ENCODE measurements around the gene RNF215. TPM values are rescaled to one million over a fixed set of nuclear protein-coding genes. Genes with fewer than 3 reads are reported as not detected.
A peak's percentile ranks its signal among the peaks of the same experiment; 100 is the strongest.

Gene RNF215
- polyA plus RNA-seq (2013, experiment 1 of 4) = 25.0 TPM
- polyA plus RNA-seq (2013, experiment 2 of 4) = 26.4 TPM
- polyA plus RNA-seq (2013, experiment 3 of 4) = 22.4 TPM
- 28.3 TPM for polyA plus RNA-seq (2013, experiment 4 of 4)

DNA sequence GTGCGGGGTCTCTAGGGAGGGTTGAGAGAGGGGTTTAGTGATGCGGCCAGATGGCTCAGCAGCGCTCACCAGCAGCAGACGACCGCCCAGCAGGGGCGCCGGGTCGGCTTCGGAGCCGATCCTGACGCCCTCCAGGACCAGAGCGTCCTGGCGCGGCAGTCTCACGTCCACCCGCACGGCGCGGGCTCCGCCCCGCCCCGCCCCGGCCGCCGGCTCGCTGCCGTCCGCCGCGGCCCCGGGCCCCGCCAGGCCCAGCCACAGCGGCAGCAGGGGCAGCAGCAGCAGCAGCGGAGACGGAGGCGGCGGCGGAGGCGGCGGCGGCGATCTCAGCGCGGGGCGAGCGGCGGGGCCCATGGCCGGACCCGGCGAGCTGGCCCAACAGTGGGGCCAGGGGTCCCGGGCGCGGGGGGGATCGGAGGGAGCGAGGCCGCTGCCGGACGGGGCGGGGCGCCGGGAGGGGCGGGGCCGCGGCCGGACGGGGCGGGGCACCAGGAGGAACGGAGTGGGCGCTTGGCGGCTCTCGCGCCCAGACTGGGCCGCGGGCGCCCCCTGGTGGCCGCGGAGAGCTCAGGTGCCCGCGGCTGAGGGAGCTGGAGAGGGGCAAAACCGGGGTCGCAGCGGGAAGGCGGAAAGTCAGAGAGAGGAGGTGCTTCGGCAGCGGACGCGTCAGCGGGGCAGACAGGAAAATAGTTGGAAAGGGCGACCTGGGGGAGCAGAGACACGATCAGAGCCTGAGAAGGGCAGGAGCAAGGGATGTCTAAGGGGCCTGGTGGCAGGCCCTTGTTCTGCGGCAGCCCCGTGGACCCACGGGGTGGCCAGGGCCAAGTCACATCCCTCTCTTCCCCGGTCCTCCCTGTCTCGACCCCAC, at the start of gene RNF215:
TSS of gene RNF215 (minus strand) at position 452 of the 868 bp plus-strand sequence. CDS start at position 354, 98 bp downstream.
- H3K4me3 ChIP-seq (ENCODE audit: insufficient read depth, low read depth, low read length) = peak within 1 kb of the TSS; percentile 50
- no peaks in the 10 kb centered on the region for H3K27me3 ChIP-seq (ENCODE audit: control insufficient read depth, insufficient read depth, low read length, poor library complexity, severe bottlenecking)
- H3K27ac ChIP-seq (ENCODE audit: insufficient read depth, low read depth, low read length, poor library complexity, severe bottlenecking) = no peak within 1 kb of the TSS
- no peaks in the 10 kb centered on the region for H3K9me3 ChIP-seq (ENCODE audit: control insufficient read depth, low read length)
- H3K4me1 ChIP-seq (ENCODE audit: control insufficient read depth, insufficient read depth, low read length) = peaks cover 7% of the 10 kb centered on the region
- WGBS, 2 experiments = 3% methylated on average over 95 of the region's 95 CpGs
- H3K36me3 ChIP-seq (ENCODE audit: control insufficient read depth, insufficient read depth, low read length) = no peaks in the 10 kb centered on the region

DNA sequence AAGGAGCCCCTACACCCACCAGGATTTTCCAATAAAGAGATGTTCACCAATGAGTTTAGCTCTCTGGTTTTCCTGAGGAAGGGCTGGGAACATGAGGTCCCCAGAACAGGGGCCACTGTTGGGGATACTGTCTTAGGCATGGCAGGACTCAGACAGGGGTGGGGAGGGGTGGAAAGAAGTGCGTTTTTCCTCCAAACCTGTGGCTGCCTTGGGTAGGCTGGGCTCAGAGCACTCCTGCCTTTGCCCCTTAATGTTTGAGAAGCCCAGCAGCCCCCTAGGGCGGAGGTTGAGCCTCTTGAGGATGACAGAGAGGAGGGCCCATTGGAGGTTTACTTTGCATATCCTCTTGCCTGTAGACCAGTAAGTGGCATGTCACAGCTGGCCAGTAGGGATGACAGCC, 49.0 kb upstream of the RNF215 start:
- Histone ChIP-seq H3K27me3 (ENCODE audit: control insufficient read depth, insufficient read depth, low read length, poor library complexity, severe bottlenecking) (no peaks in the 10 kb centered on the region), H3K27ac (ENCODE audit: insufficient read depth, low read depth, low read length, poor library complexity, severe bottlenecking) (no peak overlapping the region), H3K9me3 (ENCODE audit: control insufficient read depth, low read length) (no peaks in the 10 kb centered on the region), H3K4me3 (ENCODE audit: insufficient read depth, low read depth, low read length) (no peak overlapping the region), H3K36me3 (ENCODE audit: control insufficient read depth, insufficient read depth, low read length) (no peaks in the 10 kb centered on the region), H3K4me1 (ENCODE audit: control insufficient read depth, insufficient read depth, low read length) (no peaks in the 10 kb centered on the region)
- 87 to 88% methylated on average over 2 of the region's 2 CpGs for WGBS, 2 experiments

DNA sequence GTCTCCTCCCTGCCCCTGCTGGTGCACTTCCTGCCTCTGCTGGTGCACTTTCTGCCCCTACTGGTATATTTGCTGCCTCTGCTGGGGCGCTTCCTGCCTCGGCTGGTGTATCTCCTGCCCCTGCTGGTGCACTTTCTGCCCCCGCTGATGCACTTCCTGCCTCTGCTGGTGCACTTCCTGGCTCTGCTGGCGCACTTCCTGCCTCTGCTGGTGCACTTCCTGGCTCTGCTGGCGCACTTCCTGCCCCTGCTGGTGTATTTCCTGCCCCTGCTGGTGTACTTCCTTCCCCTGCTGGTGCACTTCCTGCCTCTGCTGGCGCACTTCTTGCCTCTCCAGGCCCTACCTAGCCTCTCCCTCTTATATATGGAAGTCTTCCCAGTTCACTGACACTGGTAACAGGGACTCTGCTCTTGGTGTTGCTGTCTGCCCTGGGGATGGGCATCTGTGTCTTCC, 48.5 kb upstream of the RNF215 start:
- Histone ChIP-seq H3K9me3 (ENCODE audit: control insufficient read depth, low read length) (no peaks in the 10 kb centered on the region), H3K4me3 (ENCODE audit: insufficient read depth, low read depth, low read length) (no peak overlapping the region), H3K27me3 (ENCODE audit: control insufficient read depth, insufficient read depth, low read length, poor library complexity, severe bottlenecking) (no peaks in the 10 kb centered on the region), H3K27ac (ENCODE audit: insufficient read depth, low read depth, low read length, poor library complexity, severe bottlenecking) (no peak overlapping the region), H3K4me1 (ENCODE audit: control insufficient read depth, insufficient read depth, low read length) (no peaks in the 10 kb centered on the region), H3K36me3 (ENCODE audit: control insufficient read depth, insufficient read depth, low read length) (no peaks in the 10 kb centered on the region)
- 84 to 87% methylated on average over 6 of the region's 6 CpGs for WGBS, 2 experiments

DNA sequence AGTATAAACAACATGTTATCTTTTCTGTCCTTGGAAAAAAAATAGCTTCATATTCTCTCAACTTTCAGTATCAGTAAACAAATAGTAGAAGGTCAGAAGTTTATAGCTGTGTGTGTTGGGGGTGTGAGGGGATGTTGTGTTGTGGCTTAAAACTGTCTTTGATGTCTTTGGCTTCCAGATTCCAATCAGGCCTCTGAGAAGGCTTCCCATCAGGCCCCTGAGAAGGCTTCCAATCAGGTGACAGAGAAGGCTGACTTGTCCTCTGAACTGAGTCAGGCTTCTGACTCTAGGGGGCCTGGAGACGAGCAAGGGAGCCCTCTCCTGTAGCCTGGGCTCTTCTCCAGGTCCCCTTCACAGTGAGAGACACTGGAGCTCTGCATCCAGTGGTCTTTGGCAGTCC, 47.6 kb upstream of the RNF215 start:
- Histone ChIP-seq H3K36me3 (ENCODE audit: control insufficient read depth, insufficient read depth, low read length) (no peaks in the 10 kb centered on the region), H3K27ac (ENCODE audit: insufficient read depth, low read depth, low read length, poor library complexity, severe bottlenecking) (no peak overlapping the region), H3K27me3 (ENCODE audit: control insufficient read depth, insufficient read depth, low read length, poor library complexity, severe bottlenecking) (no peaks in the 10 kb centered on the region), H3K4me1 (ENCODE audit: control insufficient read depth, insufficient read depth, low read length) (no peaks in the 10 kb centered on the region), H3K4me3 (ENCODE audit: insufficient read depth, low read depth, low read length) (no peak overlapping the region), H3K9me3 (ENCODE audit: control insufficient read depth, low read length) (no peaks in the 10 kb centered on the region)
- 70 to 74% methylated on average over 1 of the region's 1 CpG for WGBS, 2 experiments

DNA sequence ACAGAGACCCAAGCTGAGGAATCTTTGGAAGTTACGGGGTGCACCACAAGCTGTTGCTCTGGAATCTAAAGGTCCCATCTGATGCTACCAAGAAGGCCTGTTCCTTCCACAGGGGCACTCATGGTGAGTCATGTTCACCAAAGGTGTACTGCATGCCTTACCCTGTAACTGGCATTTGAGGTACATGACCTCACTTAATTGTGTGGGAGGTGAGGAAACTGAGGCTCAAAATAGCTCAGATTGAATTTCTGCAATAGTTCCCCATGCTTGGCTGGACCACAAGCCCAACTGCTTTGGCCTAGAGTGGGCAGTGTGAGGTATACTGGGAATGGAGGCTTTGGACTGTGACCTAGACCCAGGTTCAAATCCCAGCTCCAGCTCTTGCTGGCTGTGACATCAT, 46.6 kb upstream of the RNF215 start:
- H3K36me3 ChIP-seq (ENCODE audit: control insufficient read depth, insufficient read depth, low read length) = peaks cover under 1% of the 10 kb centered on the region
- H3K4me3 ChIP-seq (ENCODE audit: insufficient read depth, low read depth, low read length) = no peak overlapping the region

DNA sequence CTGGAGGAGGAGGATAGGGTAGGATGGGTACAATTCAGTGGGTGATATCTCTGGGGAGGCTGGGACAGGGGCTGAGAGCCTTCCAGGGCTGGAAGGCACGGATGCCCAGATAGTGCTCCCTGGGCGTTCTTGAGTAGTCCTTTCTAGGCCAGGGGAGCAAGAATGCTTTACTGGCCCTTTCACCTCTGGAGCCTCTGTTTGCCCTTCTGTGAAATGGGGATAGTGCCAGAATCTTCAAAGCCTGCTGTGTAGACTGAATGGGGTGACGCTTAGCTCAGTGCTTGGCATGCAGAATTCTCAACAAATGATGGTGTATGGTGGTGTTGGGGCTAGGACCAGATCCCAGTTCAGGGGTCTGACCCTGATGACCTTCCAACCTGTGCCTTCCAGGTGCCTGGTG, 46.0 kb upstream of the RNF215 start:
- peaks cover 4% of the 10 kb centered on the region for H3K36me3 ChIP-seq (ENCODE audit: control insufficient read depth, insufficient read depth, low read length)
- no peaks in the 10 kb centered on the region for H3K27me3 ChIP-seq (ENCODE audit: control insufficient read depth, insufficient read depth, low read length, poor library complexity, severe bottlenecking)
- no peak overlapping the region for H3K27ac ChIP-seq (ENCODE audit: insufficient read depth, low read depth, low read length, poor library complexity, severe bottlenecking)
- H3K9me3 ChIP-seq (ENCODE audit: control insufficient read depth, low read length) = no peaks in the 10 kb centered on the region
- no peaks in the 10 kb centered on the region for H3K4me1 ChIP-seq (ENCODE audit: control insufficient read depth, insufficient read depth, low read length)
- H3K4me3 ChIP-seq (ENCODE audit: insufficient read depth, low read depth, low read length) = no peak overlapping the region
- WGBS, 2 experiments = 85 to 91% methylated on average over 3 of the region's 3 CpGs

More for the DNA sequence above, 46.6 kb upstream of the RNF215 start:
- H3K4me1 ChIP-seq (ENCODE audit: control insufficient read depth, insufficient read depth, low read length) = no peaks in the 10 kb centered on the region
- H3K9me3 ChIP-seq (ENCODE audit: control insufficient read depth, low read length) = no peaks in the 10 kb centered on the region
- H3K27ac ChIP-seq (ENCODE audit: insufficient read depth, low read depth, low read length, poor library complexity, severe bottlenecking) = no peak overlapping the region
- 96 to 97% methylated on average over 1 of the region's 1 CpG for WGBS, 2 experiments
- H3K27me3 ChIP-seq (ENCODE audit: control insufficient read depth, insufficient read depth, low read length, poor library complexity, severe bottlenecking) = no peaks in the 10 kb centered on the region

DNA sequence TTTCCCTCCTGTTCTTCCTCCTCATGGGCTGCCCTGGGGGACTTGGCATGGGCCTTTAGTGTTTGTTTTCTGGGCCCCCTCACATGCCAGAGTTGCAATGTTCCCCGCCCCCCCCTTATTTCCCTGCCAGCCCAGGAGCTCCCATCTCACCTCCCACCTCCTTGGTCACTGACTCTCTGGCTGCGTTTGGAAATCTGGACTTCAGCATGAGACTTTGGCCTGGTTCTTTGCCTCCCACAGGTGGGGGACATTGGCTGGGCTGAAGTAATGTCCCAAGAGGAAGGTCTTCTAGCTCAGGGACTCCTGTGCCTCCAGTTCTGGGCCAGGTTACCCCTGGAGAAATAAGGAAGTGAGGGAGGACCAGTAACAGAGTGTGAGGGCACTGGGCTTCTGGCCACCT, 45.3 kb upstream of the RNF215 start:
- Histone ChIP-seq H3K36me3 (ENCODE audit: control insufficient read depth, insufficient read depth, low read length) (peaks cover 7% of the 10 kb centered on the region), H3K4me3 (ENCODE audit: insufficient read depth, low read depth, low read length) (no peak overlapping the region), H3K4me1 (ENCODE audit: control insufficient read depth, insufficient read depth, low read length) (no peaks in the 10 kb centered on the region), H3K27me3 (ENCODE audit: control insufficient read depth, insufficient read depth, low read length, poor library complexity, severe bottlenecking) (no peaks in the 10 kb centered on the region), H3K27ac (ENCODE audit: insufficient read depth, low read depth, low read length, poor library complexity, severe bottlenecking) (no peak overlapping the region), H3K9me3 (ENCODE audit: control insufficient read depth, low read length) (no peaks in the 10 kb centered on the region)
- 73 to 77% methylated on average over 2 of the region's 2 CpGs for WGBS, 2 experiments

DNA sequence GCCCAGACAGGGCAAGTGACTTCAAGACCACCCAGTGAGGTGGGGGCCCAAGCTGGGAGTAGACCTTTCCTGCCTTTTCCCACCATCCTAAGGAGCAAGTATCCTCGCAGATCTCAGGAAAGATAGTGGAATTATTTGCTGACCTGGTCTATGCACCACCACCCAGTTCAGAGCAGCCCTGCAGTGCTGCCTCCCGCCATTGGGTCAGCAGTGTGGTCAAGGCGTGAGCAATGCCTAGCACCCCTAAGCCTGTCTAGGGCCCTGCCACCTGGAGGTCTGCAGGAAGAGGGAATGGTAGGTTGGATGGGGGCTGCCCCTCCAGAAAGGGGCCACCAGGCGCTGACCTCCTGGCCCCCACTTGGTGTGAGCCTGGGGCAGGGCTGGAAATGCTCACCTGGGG, 44.9 kb upstream of the RNF215 start:
- H3K4me3 ChIP-seq (ENCODE audit: insufficient read depth, low read depth, low read length) = no peak overlapping the region
- WGBS, 2 experiments = 89 to 90% methylated on average over 4 of the region's 4 CpGs
- H3K9me3 ChIP-seq (ENCODE audit: control insufficient read depth, low read length) = no peaks in the 10 kb centered on the region
- H3K4me1 ChIP-seq (ENCODE audit: control insufficient read depth, insufficient read depth, low read length) = no peaks in the 10 kb centered on the region
- no peak overlapping the region for H3K27ac ChIP-seq (ENCODE audit: insufficient read depth, low read depth, low read length, poor library complexity, severe bottlenecking)
- H3K36me3 ChIP-seq (ENCODE audit: control insufficient read depth, insufficient read depth, low read length) = peaks cover 7% of the 10 kb centered on the region
- H3K27me3 ChIP-seq (ENCODE audit: control insufficient read depth, insufficient read depth, low read length, poor library complexity, severe bottlenecking) = no peaks in the 10 kb centered on the region

DNA sequence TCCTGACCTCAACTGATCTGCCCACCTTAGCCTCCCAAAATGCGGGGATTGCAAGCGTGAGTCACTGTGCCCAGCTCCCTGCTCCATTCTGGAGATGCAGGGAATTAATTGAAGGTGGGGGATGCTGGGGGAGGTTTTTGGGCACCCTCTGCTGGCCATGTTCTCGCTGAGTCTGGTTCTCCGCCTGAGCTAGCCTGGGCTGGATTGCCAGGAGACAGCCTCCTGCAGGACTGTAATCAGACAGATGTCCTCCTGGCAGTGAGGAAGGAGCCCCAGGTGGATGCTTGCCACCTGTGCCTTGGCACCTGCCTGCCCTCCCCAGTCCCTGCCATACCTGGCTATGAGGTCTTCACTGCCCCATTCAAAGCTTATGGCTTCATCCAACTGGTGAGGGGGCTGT, 43.7 kb upstream of the RNF215 start:
- Histone ChIP-seq H3K27me3 (ENCODE audit: control insufficient read depth, insufficient read depth, low read length, poor library complexity, severe bottlenecking) (no peaks in the 10 kb centered on the region), H3K4me3 (ENCODE audit: insufficient read depth, low read depth, low read length) (no peak overlapping the region), H3K4me1 (ENCODE audit: control insufficient read depth, insufficient read depth, low read length) (peaks cover 3% of the 10 kb centered on the region), H3K9me3 (ENCODE audit: control insufficient read depth, low read length) (no peaks in the 10 kb centered on the region), H3K27ac (ENCODE audit: insufficient read depth, low read depth, low read length, poor library complexity, severe bottlenecking) (no peak overlapping the region), H3K36me3 (ENCODE audit: control insufficient read depth, insufficient read depth, low read length) (peaks cover 7% of the 10 kb centered on the region)
- WGBS, 2 experiments = 78 to 80% methylated on average over 4 of the region's 4 CpGs

DNA sequence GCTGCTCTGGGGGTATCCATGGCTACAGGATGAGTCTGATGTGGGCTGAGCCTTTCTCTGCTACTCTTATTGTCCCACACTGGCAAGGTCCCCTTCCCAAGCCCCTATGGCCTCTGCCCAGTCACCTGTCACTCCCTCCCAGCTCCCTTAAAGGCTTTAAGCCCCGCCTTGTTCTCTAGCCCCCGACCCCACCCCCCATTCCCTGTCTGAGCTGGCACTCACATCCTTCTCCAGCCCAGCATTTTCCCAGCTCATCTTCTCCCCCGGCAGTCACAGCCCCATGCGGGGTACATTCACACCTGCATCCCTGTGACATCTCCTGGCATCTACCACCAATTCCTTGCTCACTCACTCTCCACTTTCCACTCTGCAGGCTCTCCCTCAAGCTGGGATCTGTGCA, 42.7 kb upstream of the RNF215 start:
- Histone ChIP-seq H3K4me3 (ENCODE audit: insufficient read depth, low read depth, low read length) (no peak overlapping the region), H3K36me3 (ENCODE audit: control insufficient read depth, insufficient read depth, low read length) (peaks cover 7% of the 10 kb centered on the region), H3K27ac (ENCODE audit: insufficient read depth, low read depth, low read length, poor library complexity, severe bottlenecking) (no peak overlapping the region), H3K4me1 (ENCODE audit: control insufficient read depth, insufficient read depth, low read length) (peaks cover 3% of the 10 kb centered on the region), H3K9me3 (ENCODE audit: control insufficient read depth, low read length) (no peaks in the 10 kb centered on the region), H3K27me3 (ENCODE audit: control insufficient read depth, insufficient read depth, low read length, poor library complexity, severe bottlenecking) (no peaks in the 10 kb centered on the region)
- 53 to 61% methylated on average over 4 of the region's 4 CpGs for WGBS, 2 experiments

All from ectodermal cell (in vitro differentiated cells).